Fibroblast of lung (primary cell): ENCODE results near the gene GRIA1. TPM values are rescaled to one million over a fixed set of nuclear protein-coding genes. Genes with fewer than 3 reads are reported as not detected.
A peak's percentile ranks its signal among the peaks of the same experiment; 100 is the strongest.

Experiments used
- DNase-seq, 2 donors: peaks; one replicate each; pipeline versions ENCODE4 v3.0.0 to v3.0.0-alpha.2; 2010; ENCODE audit warnings: low read depth in 2 of 2
- H2AFZ ChIP-seq: 2 replicates; pipeline ENCODE4 v1.5.1; 2012; ENCODE audit warnings: low read length, control low read depth, inconsistent platforms
- H3K27ac ChIP-seq: 2 replicates; pipeline ENCODE4 v1.5.1; 2011; ENCODE audit warnings: low read length, control low read depth; ENCODE audit not compliant: insufficient read depth
- H3K27me3 ChIP-seq: 2 replicates; pipeline ENCODE4 v1.5.1; 2011; ENCODE audit warnings: mild to moderate bottlenecking, low read length; ENCODE audit not compliant: control insufficient read depth, insufficient read depth
- H3K36me3 ChIP-seq: 2 replicates; pipeline ENCODE4 v1.5.1; 2011; ENCODE audit warnings: low read length; ENCODE audit not compliant: control insufficient read depth, insufficient read depth
- H3K4me1 ChIP-seq: 2 replicates; pipeline ENCODE4 v1.5.1; 2011; ENCODE audit warnings: low read length; ENCODE audit not compliant: control insufficient read depth, insufficient read depth; ENCODE audit errors: extremely low read depth
- H3K4me2 ChIP-seq: 2 replicates; pipeline ENCODE4 v1.5.1; 2011; ENCODE audit warnings: low read length, control low read depth; ENCODE audit not compliant: insufficient read depth; ENCODE audit errors: extremely low read depth
- H3K4me3 ChIP-seq, 4 experiments: fragments of 200-600 bp in 1 of 4; sonication (generic) in 1 of 4; replicated peaks in 1 of 4; 2 replicates each; pipeline ENCODE4 v1.5.1; 2011 to 2016; ENCODE audit warnings: low read length in 4 of 4, low read depth in 3 of 4, mild to moderate bottlenecking in 3 of 4, control low read depth in 2 of 4, inconsistent platforms in 1 of 4, mixed read lengths in 1 of 4; ENCODE audit not compliant: insufficient read depth in 1 of 4; ENCODE audit errors: control extremely low read depth in 1 of 4
- H3K79me2 ChIP-seq: 2 replicates; pipeline ENCODE4 v1.5.1; 2012; ENCODE audit warnings: mild to moderate bottlenecking, low read length, inconsistent platforms; ENCODE audit not compliant: control insufficient read depth, insufficient read depth
- H3K9ac ChIP-seq: 2 replicates; pipeline ENCODE4 v1.5.1; 2011; ENCODE audit warnings: mild to moderate bottlenecking, low read length, control low read depth; ENCODE audit not compliant: insufficient read depth
- H3K9me3 ChIP-seq: 2 replicates; pipeline ENCODE4 v1.5.1; 2012; ENCODE audit warnings: low read depth, low read length; ENCODE audit not compliant: control insufficient read depth, insufficient read depth
- H4K20me1 ChIP-seq: 2 replicates; pipeline ENCODE4 v1.5.1; 2011; ENCODE audit warnings: low read length; ENCODE audit not compliant: control insufficient read depth, insufficient read depth; ENCODE audit errors: extremely low read depth
- EZH2 ChIP-seq: IDR thresholded peaks from 2 replicates; pipeline ENCODE4 v1.5.1; 2012; ENCODE audit warnings: low read length, control low read depth, mild to moderate bottlenecking; ENCODE audit errors: missing control alignments
- polyA plus RNA-seq, 2 donors: library from polyadenylated mRNA; depleted of rRNA in 1 of 2; stranded (reverse) in 1 of 2; unstranded in 1 of 2; fragments of >200 nt; gene quantifications; 2 replicates each; pipeline ENCODE4 v1.2.1, GENCODE V29; 2011 to 2012; ENCODE audit warnings: missing spikeins in 1 of 2
- total RNA-seq: library from RNA; depleted of rRNA; stranded (reverse); fragments of >200 nt; gene quantifications from 2 replicates; pipeline ENCODE4 v1.2.1, GENCODE V29; 2014
- TF ChIP-seq, protein P1 (sequence below), 2 donors: IDR thresholded peaks in 1 of 2; conservative IDR thresholded peaks in 1 of 2; 1 replicate in 1 of 2; 2 replicates in 1 of 2; pipeline ENCODE4 v1.5.1; 2011 to 2012; ENCODE audit warnings: low read length in 2 of 2, control low read depth in 1 of 2, inconsistent platforms in 1 of 2, low read depth in 1 of 2, mild to moderate bottlenecking in 1 of 2

The GRIA1 gene
- total and polyA plus RNA-seq, 2 donors (not counting 1 experiment from before 2014, with no cell fraction given) = 2.0 to 4.5 TPM

DNA sequence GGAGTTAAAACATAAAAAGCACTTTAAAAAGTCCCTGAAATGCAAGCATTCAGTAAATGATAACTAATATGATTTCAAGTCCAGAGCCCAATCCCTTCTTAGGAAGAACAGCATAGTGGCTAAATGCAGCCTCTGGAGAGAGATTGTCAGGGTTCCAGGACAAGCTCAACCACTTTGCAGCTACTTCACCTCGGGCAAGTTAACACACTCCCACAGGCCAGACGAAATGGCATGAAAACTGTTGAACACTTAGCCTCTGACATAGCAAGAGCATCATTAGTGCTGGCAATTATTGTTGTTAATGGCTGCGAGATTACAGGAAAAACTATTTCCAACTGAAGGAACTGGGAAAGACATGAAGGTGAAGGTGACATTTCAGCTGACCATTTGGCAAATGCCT is 205.8 kb downstream of the GRIA1 start:
- Histone ChIP-seq H3K4me2 (no peak overlapping the region), H3K36me3 (no peaks in the 10 kb centered on the region), H4K20me1 (no peaks in the 10 kb centered on the region), H3K27me3 (no peaks in the 10 kb centered on the region), H3K79me2 (no peaks in the 10 kb centered on the region), H3K9ac (no peak overlapping the region), H3K27ac (no peak overlapping the region), H2AFZ (no peak overlapping the region), H3K4me3 (no peak overlapping the region), H3K9me3 (no peaks in the 10 kb centered on the region), H3K4me1 (no peaks in the 10 kb centered on the region)
- DNase-seq = no peak
- TF ChIP-seq, protein P1, sequence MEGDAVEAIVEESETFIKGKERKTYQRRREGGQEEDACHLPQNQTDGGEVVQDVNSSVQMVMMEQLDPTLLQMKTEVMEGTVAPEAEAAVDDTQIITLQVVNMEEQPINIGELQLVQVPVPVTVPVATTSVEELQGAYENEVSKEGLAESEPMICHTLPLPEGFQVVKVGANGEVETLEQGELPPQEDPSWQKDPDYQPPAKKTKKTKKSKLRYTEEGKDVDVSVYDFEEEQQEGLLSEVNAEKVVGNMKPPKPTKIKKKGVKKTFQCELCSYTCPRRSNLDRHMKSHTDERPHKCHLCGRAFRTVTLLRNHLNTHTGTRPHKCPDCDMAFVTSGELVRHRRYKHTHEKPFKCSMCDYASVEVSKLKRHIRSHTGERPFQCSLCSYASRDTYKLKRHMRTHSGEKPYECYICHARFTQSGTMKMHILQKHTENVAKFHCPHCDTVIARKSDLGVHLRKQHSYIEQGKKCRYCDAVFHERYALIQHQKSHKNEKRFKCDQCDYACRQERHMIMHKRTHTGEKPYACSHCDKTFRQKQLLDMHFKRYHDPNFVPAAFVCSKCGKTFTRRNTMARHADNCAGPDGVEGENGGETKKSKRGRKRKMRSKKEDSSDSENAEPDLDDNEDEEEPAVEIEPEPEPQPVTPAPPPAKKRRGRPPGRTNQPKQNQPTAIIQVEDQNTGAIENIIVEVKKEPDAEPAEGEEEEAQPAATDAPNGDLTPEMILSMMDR (conservative IDR thresholded peaks at IDR 0.05 in 1 of 2, IDR thresholded peaks at IDR 0.05 in 1 of 2; ENCODE audit: low read depth in 1 of 2, low read length in 2 of 2) = no peak

GRCh38 chr5:153699035-153699434 is 208.6 kb downstream of the GRIA1 start:
- Histone ChIP-seq H3K27me3 (no peaks in the 10 kb centered on the region), H3K79me2 (no peaks in the 10 kb centered on the region), H3K4me3 (no peak overlapping the region), H3K9me3 (no peaks in the 10 kb centered on the region), H3K9ac (no peak overlapping the region), H3K27ac (no peak overlapping the region), H2AFZ (no peak overlapping the region), H4K20me1 (no peaks in the 10 kb centered on the region), H3K4me1 (no peaks in the 10 kb centered on the region), H3K4me2 (no peak overlapping the region), H3K36me3 (no peaks in the 10 kb centered on the region)
- DNase-seq = peak in 1 of 2 donors; percentile 24
- TF ChIP-seq, protein P1 (conservative IDR thresholded peaks at IDR 0.05 in 1 of 2, IDR thresholded peaks at IDR 0.05 in 1 of 2; ENCODE audit: low read depth in 1 of 2, low read length in 2 of 2) = no peak
- TF ChIP-seq EZH2 = no peak

DNA sequence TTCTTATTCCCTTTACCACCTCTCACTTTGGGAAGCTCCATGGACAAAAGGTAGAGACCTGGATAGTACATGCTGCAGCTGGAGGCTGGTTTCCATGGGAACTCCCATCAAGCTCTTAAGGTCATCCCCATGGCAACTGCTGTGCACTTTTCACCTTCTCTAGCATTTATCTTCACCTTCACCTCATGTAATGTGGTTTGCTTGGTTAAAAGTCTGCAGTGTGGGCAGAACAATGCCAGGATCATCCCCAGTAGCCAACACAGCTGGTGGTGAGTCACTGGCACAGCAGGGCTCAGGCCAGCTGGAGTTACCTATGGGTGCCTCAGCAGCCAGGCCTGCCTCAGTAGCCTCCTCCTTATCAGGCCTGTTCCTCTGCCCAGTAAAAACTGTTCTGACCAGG is 210.5 kb downstream of the GRIA1 start:
- Histone ChIP-seq H3K4me2 (no peak overlapping the region), H3K9me3 (no peaks in the 10 kb centered on the region), H3K9ac (no peak overlapping the region), H3K36me3 (no peaks in the 10 kb centered on the region), H2AFZ (no peak overlapping the region), H4K20me1 (no peaks in the 10 kb centered on the region), H3K4me3 (no peak overlapping the region), H3K27me3 (no peaks in the 10 kb centered on the region), H3K27ac (no peak overlapping the region), H3K79me2 (no peaks in the 10 kb centered on the region), H3K4me1 (no peaks in the 10 kb centered on the region)
- TF ChIP-seq, protein P1 (conservative IDR thresholded peaks at IDR 0.05 in 1 of 2, IDR thresholded peaks at IDR 0.05 in 1 of 2; ENCODE audit: low read depth in 1 of 2, low read length in 2 of 2) = no peak
- no peak for TF ChIP-seq EZH2
- DNase-seq = peak in 1 of 2 donors; percentile 7
